ENCODE data around the gene CAMK2N2.

GRCh38 chr3:184248454-184249411, 12.6 kb downstream of the CAMK2N2 start, which contains the start of gene ALG3:
- TF ChIP-seq CTCF (IDR thresholded peaks at IDR 0.05; ENCODE audit: low read depth, low read length) = no peak
- peak; percentile 67 for TF ChIP-seq POLR2A (IDR thresholded peaks at IDR 0.05; ENCODE audit: extremely low read depth, insufficient read length)
- TF ChIP-seq MYC (IDR thresholded peaks at IDR 0.05; ENCODE audit: low read depth, low read length) = peak; percentile 96

Data from NB4 (cell line).